ENCODE data around the gene GNG7. TPM values are rescaled to one million over a fixed set of nuclear protein-coding genes. Genes with fewer than 3 reads are reported as not detected.
"Not testable (repeated sequence)": the region's sequence is repeated elsewhere in the genome, so short reads cannot be mapped to it uniquely, and the experiment has no call there.

GNG7 gene
- total RNA-seq, 2 experiments from 2014 or later: 1.1 to 1.2 TPM

GRCh38 chr19:2524840-2525723, 177.4 kb downstream of the GNG7 start:
- ATAC-seq (no peak), DNase-seq (no peak)
- no peaks in the 10 kb centered on the region for H3K9me3 Mint-ChIP-seq (ENCODE audit: low read depth)
- H3K36me3 Mint-ChIP-seq (ENCODE audit: low read depth): no peaks in the 10 kb centered on the region
- H3K27me3 Mint-ChIP-seq: no peaks in the 10 kb centered on the region
- intact Hi-C loops (cut with DNase I, micrococcal nuclease): no loop called here
- H3K27ac Mint-ChIP-seq: no peak overlapping the region
- H3K4me3 Mint-ChIP-seq: no peak overlapping the region
- POLR2A ChIA-PET: no interaction called here
- H3K4me1 Mint-ChIP-seq: no peaks in the 10 kb centered on the region
- CTCF ChIA-PET: interaction anchor here (0.7 kb wide), 1 partner anchor 223 kb away, joined by 3 read pairs; no protein-coding TSS in a partner anchor

GRCh38 chr19:2524361-2524839, 178.1 kb downstream of the GNG7 start:
- no peaks in the 10 kb centered on the region for H3K36me3 Mint-ChIP-seq (ENCODE audit: low read depth)
- CTCF ChIA-PET: no interaction called here
- H3K27me3 Mint-ChIP-seq: no peaks in the 10 kb centered on the region
- DNase-seq (no peak), ATAC-seq (no peak)
- no peak overlapping the region for H3K27ac Mint-ChIP-seq
- intact Hi-C loops (cut with DNase I, micrococcal nuclease): no loop called here
- H3K9me3 Mint-ChIP-seq (ENCODE audit: low read depth): no peaks in the 10 kb centered on the region
- H3K4me3 Mint-ChIP-seq: no peak overlapping the region
- POLR2A ChIA-PET: no interaction called here
- no peaks in the 10 kb centered on the region for H3K4me1 Mint-ChIP-seq

- Mint-ChIP-seq H3K4me3 (no peak overlapping the region), H3K4me1 (no peaks in the 10 kb centered on the region), H3K9me3 (ENCODE audit: low read depth) (no peaks in the 10 kb centered on the region), H3K27me3 (no peaks in the 10 kb centered on the region), H3K36me3 (ENCODE audit: low read depth) (no peaks in the 10 kb centered on the region), H3K27ac (no peak overlapping the region)
- intact Hi-C loops (cut with DNase I, micrococcal nuclease): no loop called here
- no peak for DNase-seq
- no peak for ATAC-seq
- ChIA-PET CTCF (no interaction called here), POLR2A (no interaction called here)
Observed at GRCh38 chr19:2523630-2524311, 178.7 kb downstream of the GNG7 start.

GRCh38 chr19:2519482-2519881, 183.0 kb downstream of the GNG7 start:
- H3K4me1 Mint-ChIP-seq: peaks cover 8% of the 10 kb centered on the region
- H3K4me3 Mint-ChIP-seq: no peak overlapping the region
- no peaks in the 10 kb centered on the region for H3K27me3 Mint-ChIP-seq
- H3K36me3 Mint-ChIP-seq (ENCODE audit: low read depth): no peaks in the 10 kb centered on the region
- no peak for ATAC-seq
- no peak overlapping the region for H3K27ac Mint-ChIP-seq
- ChIA-PET CTCF (no interaction called here), POLR2A (interaction anchor here (0.6 kb wide), 1 partner anchor 116 kb away, joined by 3 read pairs; no protein-coding TSS in a partner anchor)
- DNase-seq: no peak
- intact Hi-C loops (cut with DNase I, micrococcal nuclease): no loop called here
- no peaks in the 10 kb centered on the region for H3K9me3 Mint-ChIP-seq (ENCODE audit: low read depth)

- ATAC-seq; H3K27ac Mint-ChIP-seq; DNase-seq; H3K36me3 Mint-ChIP-seq (ENCODE audit: low read depth); H3K4me3 Mint-ChIP-seq; H3K4me1 Mint-ChIP-seq; H3K27me3 Mint-ChIP-seq; H3K9me3 Mint-ChIP-seq (ENCODE audit: low read depth); intact Hi-C loops (cut with DNase I, micrococcal nuclease): not testable (repeated sequence)
- CTCF ChIA-PET: interaction anchor here (0.9 kb wide), 1 partner anchor 92 kb away, joined by 3 read pairs; no protein-coding TSS in a partner anchor
- POLR2A ChIA-PET: interaction anchor here (0.6 kb wide), 2 partner anchors 89 to 117 kb away, joined by 3 read pairs; no protein-coding TSS in a partner anchor
Observed at GRCh38 chr19:2518856-2519255, 183.6 kb downstream of the GNG7 start.

- no peaks in the 10 kb centered on the region for H3K36me3 Mint-ChIP-seq (ENCODE audit: low read depth)
- H3K27ac Mint-ChIP-seq: no peak overlapping the region
- ATAC-seq (peak; percentile 12), DNase-seq (no peak)
- H3K9me3 Mint-ChIP-seq (ENCODE audit: low read depth): no peaks in the 10 kb centered on the region
- no peak overlapping the region for H3K4me3 Mint-ChIP-seq
- ChIA-PET CTCF (interaction anchor here (0.9 kb wide), 1 partner anchor 93 kb away, joined by 3 read pairs; no protein-coding TSS in a partner anchor), POLR2A (interaction anchor here (0.6 kb wide), 1 partner anchor 90 kb away, joined by 3 read pairs; no protein-coding TSS in a partner anchor)
- peaks cover 8% of the 10 kb centered on the region for H3K4me1 Mint-ChIP-seq
- intact Hi-C loops (cut with DNase I, micrococcal nuclease): no loop called here
- H3K27me3 Mint-ChIP-seq: no peaks in the 10 kb centered on the region
Observed at GRCh38 chr19:2517881-2518601, 184.5 kb downstream of the GNG7 start.

GRCh38 chr19:2516727-2517126, 185.8 kb downstream of the GNG7 start:
- Mint-ChIP-seq H3K9me3 (ENCODE audit: low read depth) (no peaks in the 10 kb centered on the region), H3K27me3 (no peaks in the 10 kb centered on the region), H3K4me1 (peaks cover 8% of the 10 kb centered on the region), H3K36me3 (ENCODE audit: low read depth) (no peaks in the 10 kb centered on the region), H3K4me3 (no peak overlapping the region), H3K27ac (no peak overlapping the region)
- intact Hi-C loops (cut with DNase I, micrococcal nuclease): no loop called here
- ChIA-PET CTCF (no interaction called here), POLR2A (no interaction called here)
- DNase-seq (no peak), ATAC-seq (no peak)

GRCh38 chr19:2514981-2515518, 187.4 kb downstream of the GNG7 start:
- Mint-ChIP-seq H3K27ac (no peak overlapping the region), H3K9me3 (ENCODE audit: low read depth) (no peaks in the 10 kb centered on the region), H3K36me3 (ENCODE audit: low read depth) (no peaks in the 10 kb centered on the region), H3K27me3 (no peaks in the 10 kb centered on the region), H3K4me3 (no peak overlapping the region), H3K4me1 (peaks cover 8% of the 10 kb centered on the region)
- intact Hi-C loops (cut with DNase I, micrococcal nuclease): no loop called here
- CTCF ChIA-PET: interaction anchor here (0.6 kb wide), 1 partner anchor 35 kb away, joined by 3 read pairs; no protein-coding TSS in a partner anchor
- POLR2A ChIA-PET: no interaction called here
- ATAC-seq: no peak
- no peak for DNase-seq

- Mint-ChIP-seq H3K27ac (no peak overlapping the region), H3K4me3 (no peak overlapping the region), H3K9me3 (ENCODE audit: low read depth) (no peaks in the 10 kb centered on the region), H3K36me3 (ENCODE audit: low read depth) (no peaks in the 10 kb centered on the region), H3K4me1 (peaks cover 3% of the 10 kb centered on the region), H3K27me3 (no peaks in the 10 kb centered on the region)
- ATAC-seq (no peak), DNase-seq (no peak)
- ChIA-PET CTCF (no interaction called here), POLR2A (interaction anchor here (0.7 kb wide), 1 partner anchor 262 kb away, joined by 3 read pairs; no protein-coding TSS in a partner anchor)
- intact Hi-C loops (cut with DNase I, micrococcal nuclease): no loop called here
Observed at GRCh38 chr19:2512523-2513431, 189.7 kb downstream of the GNG7 start.

GRCh38 chr19:2511991-2512390, 190.5 kb downstream of the GNG7 start:
- H3K27me3 Mint-ChIP-seq: peaks cover 2% of the 10 kb centered on the region
- no peaks in the 10 kb centered on the region for H3K36me3 Mint-ChIP-seq (ENCODE audit: low read depth)
- POLR2A ChIA-PET: interaction anchor here (0.7 kb wide), 1 partner anchor 263 kb away, joined by 3 read pairs; no protein-coding TSS in a partner anchor
- peaks cover 9% of the 10 kb centered on the region for H3K4me1 Mint-ChIP-seq
- ATAC-seq (no peak), DNase-seq (no peak)
- no peak overlapping the region for H3K4me3 Mint-ChIP-seq
- no peaks in the 10 kb centered on the region for H3K9me3 Mint-ChIP-seq (ENCODE audit: low read depth)
- H3K27ac Mint-ChIP-seq: no peak overlapping the region
- CTCF ChIA-PET: no interaction called here
- intact Hi-C loops (cut with DNase I, micrococcal nuclease): no loop called here
